Ishikawa (cell line): ENCODE data around the gene ERVFRD-1.

Experiments
- CEBPB ChIP-seq: IDR thresholded peaks from 2 replicates; pipeline ENCODE4 v1.6.1; 2012
- CREB1 ChIP-seq: IDR thresholded peaks from 2 replicates; pipeline ENCODE4 v1.6.1; 2012; ENCODE audit warnings: low read depth
- EGR1 ChIP-seq: IDR thresholded peaks from 2 replicates; pipeline ENCODE4 v1.6.1; 2012
- EP300 ChIP-seq: IDR thresholded peaks from 2 replicates; pipeline ENCODE4 v1.6.1; 2012; ENCODE audit warnings: borderline replicate concordance
- MAX ChIP-seq: IDR thresholded peaks from 2 replicates; pipeline ENCODE4 v1.6.1; 2012
- RAD21 ChIP-seq: IDR thresholded peaks from 2 replicates; pipeline ENCODE4 v1.6.1; 2012; ENCODE audit warnings: low read depth
- REST ChIP-seq: IDR thresholded peaks from 2 replicates; pipeline ENCODE4 v1.6.1; 2012; ENCODE audit warnings: low read depth, mild to moderate bottlenecking
- TCF12 ChIP-seq: IDR thresholded peaks from 2 replicates; pipeline ENCODE4 v1.6.1; 2012; ENCODE audit warnings: low read depth
- TEAD4 ChIP-seq: IDR thresholded peaks from 2 replicates; pipeline ENCODE4 v1.6.1; 2012
- USF1 ChIP-seq: IDR thresholded peaks from 2 replicates; pipeline ENCODE4 v1.6.1; 2012

DNA sequence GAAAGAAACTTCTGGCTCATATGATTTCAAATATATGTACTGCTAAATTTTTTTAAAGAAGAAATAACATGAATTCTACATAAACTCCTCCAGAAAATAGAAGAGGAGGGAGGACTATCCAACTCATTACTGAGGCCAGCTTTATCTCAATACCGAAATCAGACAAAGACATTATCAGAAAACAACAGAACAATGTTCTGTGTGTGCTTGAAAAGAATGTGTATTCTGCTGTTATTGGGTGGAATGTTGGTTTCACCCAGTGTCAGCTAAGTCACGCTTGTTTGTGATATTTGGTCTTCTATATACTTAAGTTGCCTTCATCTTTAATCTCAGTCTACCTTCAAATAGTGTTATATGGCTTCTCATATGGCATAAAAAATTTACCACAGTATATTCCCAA is 48.8 kb downstream of the ERVFRD-1 start:
- TF ChIP-seq CREB1 (no peak), EP300 (no peak), REST (no peak), RAD21 (no peak), EGR1 (no peak), MAX (no peak), TEAD4 (no peak), USF1 (no peak), TCF12 (no peak), CEBPB (no peak)
